ENCODE results near the gene CNTNAP5. TPM values are rescaled to one million over a fixed set of nuclear protein-coding genes. Genes with fewer than 3 reads are reported as not detected.

The CNTNAP5 gene
- total RNA-seq, 2 experiments from 2014 or later: not detected

- no peak for TF ChIP-seq CTCF (IDR thresholded peaks at IDR 0.05)
- no peaks in the 10 kb centered on the region for H3K27me3 ChIP-seq (ENCODE audit: control insufficient read depth in 1 of 2, insufficient read depth in 2 of 2, low read length in 2 of 2)
- DNase-seq (no peak), ATAC-seq (ENCODE audit: poor library complexity) (no peak)
- H3K36me3 ChIP-seq (ENCODE audit: insufficient read depth, low read length): no peaks in the 10 kb centered on the region
- ChIA-PET CTCF (no interaction called here), POLR2A (no interaction called here)
- no peak overlapping the region for H3K4me3 ChIP-seq (ENCODE audit: low read length)
- no peaks in the 10 kb centered on the region for H3K9me3 ChIP-seq (ENCODE audit: control insufficient read depth in 1 of 2, insufficient read depth in 1 of 2, low read length in 2 of 2)
- H3K4me1 ChIP-seq (ENCODE audit: insufficient read depth, low read length): no peaks in the 10 kb centered on the region
- Mint-ChIP-seq H3K9me3 (peaks cover 13% of the 10 kb centered on the region), H3K4me1 (ENCODE audit: low read depth) (no peaks in the 10 kb centered on the region), H3K27me3 (no peaks in the 10 kb centered on the region), H3K4me3 (no peak overlapping the region), H3K36me3 (ENCODE audit: low read depth) (no peaks in the 10 kb centered on the region), H3K27ac (no peak overlapping the region)
- no peak overlapping the region for H3K27ac ChIP-seq (ENCODE audit: low read depth in 1 of 2, low read length in 2 of 2)
- intact Hi-C loops (cut with DNase I, micrococcal nuclease): no loop called here
Observed at GRCh38 chr2:124281541-124281940, 256.5 kb downstream of the CNTNAP5 start.

- ChIA-PET POLR2A (no interaction called here), CTCF (no interaction called here)
- Mint-ChIP-seq H3K9me3 (peaks cover 13% of the 10 kb centered on the region), H3K27ac (no peak overlapping the region), H3K4me3 (no peak overlapping the region), H3K36me3 (ENCODE audit: low read depth) (no peaks in the 10 kb centered on the region), H3K27me3 (no peaks in the 10 kb centered on the region), H3K4me1 (ENCODE audit: low read depth) (no peaks in the 10 kb centered on the region)
- DNase-seq (no peak), ATAC-seq (ENCODE audit: poor library complexity) (no peak)
- Histone ChIP-seq H3K4me1 (ENCODE audit: insufficient read depth, low read length) (no peaks in the 10 kb centered on the region), H3K27me3 (ENCODE audit: control insufficient read depth in 1 of 2, insufficient read depth in 2 of 2, low read length in 2 of 2) (no peaks in the 10 kb centered on the region), H3K36me3 (ENCODE audit: insufficient read depth, low read length) (no peaks in the 10 kb centered on the region), H3K9me3 (ENCODE audit: control insufficient read depth in 1 of 2, insufficient read depth in 1 of 2, low read length in 2 of 2) (peaks cover 0 to 3% of the 10 kb centered on the region in 2 experiments), H3K4me3 (ENCODE audit: low read length) (no peak overlapping the region), H3K27ac (ENCODE audit: low read depth in 1 of 2, low read length in 2 of 2) (no peak overlapping the region)
- intact Hi-C loops (cut with DNase I, micrococcal nuclease): no loop called here
- no peak for TF ChIP-seq CTCF (IDR thresholded peaks at IDR 0.05)
Observed at GRCh38 chr2:124283096-124283495, 258.0 kb downstream of the CNTNAP5 start.

GRCh38 chr2:124286089-124286783 lies 261.1 kb downstream of the CNTNAP5 start:
- H3K4me1 ChIP-seq (ENCODE audit: insufficient read depth, low read length): no peaks in the 10 kb centered on the region
- H3K9me3 Mint-ChIP-seq: peaks cover 6% of the 10 kb centered on the region
- no peak overlapping the region for H3K27ac Mint-ChIP-seq
- peaks cover 0 to 3% of the 10 kb centered on the region in 2 experiments for H3K9me3 ChIP-seq (ENCODE audit: control insufficient read depth in 1 of 2, insufficient read depth in 1 of 2, low read length in 2 of 2)
- POLR2A ChIA-PET: no interaction called here
- no peaks in the 10 kb centered on the region for H3K36me3 ChIP-seq (ENCODE audit: insufficient read depth, low read length)
- H3K36me3 Mint-ChIP-seq (ENCODE audit: low read depth): no peaks in the 10 kb centered on the region
- intact Hi-C loops (cut with DNase I, micrococcal nuclease): no loop called here
- no peaks in the 10 kb centered on the region for H3K4me1 Mint-ChIP-seq (ENCODE audit: low read depth)
- DNase-seq (no peak), ATAC-seq (ENCODE audit: poor library complexity) (no peak)
- H3K4me3 ChIP-seq (ENCODE audit: low read length): no peak overlapping the region
- no peak overlapping the region for H3K27ac ChIP-seq (ENCODE audit: low read depth in 1 of 2, low read length in 2 of 2)
- H3K4me3 Mint-ChIP-seq: no peak overlapping the region
- TF ChIP-seq CTCF (IDR thresholded peaks at IDR 0.05): no peak
- no peaks in the 10 kb centered on the region for H3K27me3 ChIP-seq (ENCODE audit: control insufficient read depth in 1 of 2, insufficient read depth in 2 of 2, low read length in 2 of 2)
- CTCF ChIA-PET: no interaction called here
- no peaks in the 10 kb centered on the region for H3K27me3 Mint-ChIP-seq
